ENCODE measurements around the gene MMRN2.

DNA sequence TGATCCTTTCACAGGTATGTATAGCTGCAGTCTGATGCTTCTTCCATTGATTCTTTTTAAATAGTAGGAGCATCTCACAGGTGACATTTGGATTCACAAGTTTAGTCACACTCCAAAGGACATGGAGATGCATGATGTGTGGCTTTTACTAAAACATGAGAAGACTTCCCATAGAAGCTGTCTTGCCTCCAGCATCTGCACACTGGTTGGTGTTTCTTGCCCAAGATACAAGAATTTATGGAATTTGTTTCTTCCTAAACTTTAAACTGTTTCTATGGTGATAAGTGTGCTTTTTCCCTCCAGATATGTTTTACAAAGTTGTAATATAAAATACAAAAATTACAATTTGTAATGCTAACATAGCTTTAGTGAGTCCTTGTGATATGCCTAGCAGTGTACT, 35.0 kb upstream of the MMRN2 start:
- TF ChIP-seq, protein P1, sequence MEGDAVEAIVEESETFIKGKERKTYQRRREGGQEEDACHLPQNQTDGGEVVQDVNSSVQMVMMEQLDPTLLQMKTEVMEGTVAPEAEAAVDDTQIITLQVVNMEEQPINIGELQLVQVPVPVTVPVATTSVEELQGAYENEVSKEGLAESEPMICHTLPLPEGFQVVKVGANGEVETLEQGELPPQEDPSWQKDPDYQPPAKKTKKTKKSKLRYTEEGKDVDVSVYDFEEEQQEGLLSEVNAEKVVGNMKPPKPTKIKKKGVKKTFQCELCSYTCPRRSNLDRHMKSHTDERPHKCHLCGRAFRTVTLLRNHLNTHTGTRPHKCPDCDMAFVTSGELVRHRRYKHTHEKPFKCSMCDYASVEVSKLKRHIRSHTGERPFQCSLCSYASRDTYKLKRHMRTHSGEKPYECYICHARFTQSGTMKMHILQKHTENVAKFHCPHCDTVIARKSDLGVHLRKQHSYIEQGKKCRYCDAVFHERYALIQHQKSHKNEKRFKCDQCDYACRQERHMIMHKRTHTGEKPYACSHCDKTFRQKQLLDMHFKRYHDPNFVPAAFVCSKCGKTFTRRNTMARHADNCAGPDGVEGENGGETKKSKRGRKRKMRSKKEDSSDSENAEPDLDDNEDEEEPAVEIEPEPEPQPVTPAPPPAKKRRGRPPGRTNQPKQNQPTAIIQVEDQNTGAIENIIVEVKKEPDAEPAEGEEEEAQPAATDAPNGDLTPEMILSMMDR (IDR thresholded peaks at IDR 0.05), result no peak
- no peak for TF ChIP-seq POLR2A (IDR thresholded peaks at IDR 0.05)
